GM12872 (cell line): ENCODE results near the gene ANKRD13B.
A peak's percentile ranks its signal among the peaks of the same experiment; 100 is the strongest.

Experiments used
- CTCF ChIP-seq: IDR thresholded peaks from 3 replicates; pipeline ENCODE4 v1.5.1; 2011; ENCODE audit warnings: low read depth, mild to moderate bottlenecking, low read length, moderate library complexity; ENCODE audit not compliant: insufficient read depth

Gene ANKRD13B

GRCh38 chr17:29591146-29591736 is 1.7 kb upstream of the ANKRD13B start:
- no peak for TF ChIP-seq CTCF

- peak; percentile 94 for TF ChIP-seq CTCF
These were observed 959 bp upstream of the ANKRD13B start for GRCh38 chr17:29591737-29592608.

- peak; percentile 39; the same call in 1 of the 3 replicates for TF ChIP-seq CTCF
These were observed 923 bp downstream of the ANKRD13B start for GRCh38 chr17:29593591-29594518.

- TF ChIP-seq CTCF, result no peak
These were observed 1.7 kb downstream of the ANKRD13B start for GRCh38 chr17:29594519-29595090.

GRCh38 chr17:29595107-29595942 is 2.4 kb downstream of the ANKRD13B start:
- no peak for TF ChIP-seq CTCF

- TF ChIP-seq CTCF, result no peak
These were observed 3.2 kb downstream of the ANKRD13B start for GRCh38 chr17:29595943-29596774.
